ENCODE results near the gene ADAMTSL4.

The ADAMTSL4 gene

DNA sequence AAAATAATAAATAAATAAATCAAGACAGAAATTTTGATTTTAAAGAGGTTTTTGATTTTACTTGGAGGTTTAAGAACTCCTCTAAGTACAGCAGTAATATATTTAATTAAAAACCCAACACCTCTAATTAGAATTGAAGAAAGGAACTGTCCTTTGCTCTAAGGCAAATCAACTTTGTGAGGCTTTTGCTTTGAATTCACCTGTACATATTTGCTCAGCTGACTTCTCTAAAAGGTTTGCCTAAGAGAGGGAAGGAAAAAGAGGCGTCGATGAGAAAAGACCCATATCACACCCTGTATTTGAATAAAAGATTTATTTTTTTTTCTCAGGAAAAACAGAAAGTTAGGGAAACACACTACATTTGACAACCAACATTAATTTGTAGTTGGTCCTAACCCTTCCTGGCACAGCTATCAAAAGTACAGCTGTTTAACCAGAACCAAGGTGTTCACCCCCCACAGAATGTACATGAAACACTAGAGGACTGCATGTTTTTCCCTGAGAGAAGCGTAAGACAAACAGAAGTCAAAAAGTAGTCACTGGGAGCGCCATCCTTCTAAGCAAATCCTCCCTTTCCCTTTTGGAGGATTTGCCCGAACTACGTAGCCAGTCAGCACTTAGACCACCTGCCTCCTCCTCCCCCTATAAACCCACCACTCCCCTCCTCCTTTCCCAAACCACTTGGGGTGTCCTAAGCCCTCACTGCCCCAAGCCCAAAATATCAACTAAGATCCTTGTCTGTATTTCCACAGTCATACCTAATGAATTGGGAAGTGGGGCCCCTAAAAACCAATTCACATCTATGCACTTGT, 25.3 kb downstream of the ADAMTSL4 start:
- no peaks in the 10 kb centered on the region for H3K27me3 ChIP-seq (replicated peaks; ENCODE audit: control insufficient read depth, insufficient read depth, low read length)
- H3K4me3 ChIP-seq (replicated peaks; ENCODE audit: low read depth, low read length) = peak overlapping the region; percentile 100
- no peak for DNase-seq (ENCODE audit: extremely low read depth, insufficient read length)
- H3K36me3 ChIP-seq (ENCODE audit: control insufficient read depth, insufficient read depth, low read length) = peaks cover 26% of the 10 kb centered on the region
- TF ChIP-seq, protein P1, sequence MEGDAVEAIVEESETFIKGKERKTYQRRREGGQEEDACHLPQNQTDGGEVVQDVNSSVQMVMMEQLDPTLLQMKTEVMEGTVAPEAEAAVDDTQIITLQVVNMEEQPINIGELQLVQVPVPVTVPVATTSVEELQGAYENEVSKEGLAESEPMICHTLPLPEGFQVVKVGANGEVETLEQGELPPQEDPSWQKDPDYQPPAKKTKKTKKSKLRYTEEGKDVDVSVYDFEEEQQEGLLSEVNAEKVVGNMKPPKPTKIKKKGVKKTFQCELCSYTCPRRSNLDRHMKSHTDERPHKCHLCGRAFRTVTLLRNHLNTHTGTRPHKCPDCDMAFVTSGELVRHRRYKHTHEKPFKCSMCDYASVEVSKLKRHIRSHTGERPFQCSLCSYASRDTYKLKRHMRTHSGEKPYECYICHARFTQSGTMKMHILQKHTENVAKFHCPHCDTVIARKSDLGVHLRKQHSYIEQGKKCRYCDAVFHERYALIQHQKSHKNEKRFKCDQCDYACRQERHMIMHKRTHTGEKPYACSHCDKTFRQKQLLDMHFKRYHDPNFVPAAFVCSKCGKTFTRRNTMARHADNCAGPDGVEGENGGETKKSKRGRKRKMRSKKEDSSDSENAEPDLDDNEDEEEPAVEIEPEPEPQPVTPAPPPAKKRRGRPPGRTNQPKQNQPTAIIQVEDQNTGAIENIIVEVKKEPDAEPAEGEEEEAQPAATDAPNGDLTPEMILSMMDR (IDR thresholded peaks at IDR 0.05; ENCODE audit: insufficient read depth, low read length, poor library complexity, severe bottlenecking) = no peak

DNA sequence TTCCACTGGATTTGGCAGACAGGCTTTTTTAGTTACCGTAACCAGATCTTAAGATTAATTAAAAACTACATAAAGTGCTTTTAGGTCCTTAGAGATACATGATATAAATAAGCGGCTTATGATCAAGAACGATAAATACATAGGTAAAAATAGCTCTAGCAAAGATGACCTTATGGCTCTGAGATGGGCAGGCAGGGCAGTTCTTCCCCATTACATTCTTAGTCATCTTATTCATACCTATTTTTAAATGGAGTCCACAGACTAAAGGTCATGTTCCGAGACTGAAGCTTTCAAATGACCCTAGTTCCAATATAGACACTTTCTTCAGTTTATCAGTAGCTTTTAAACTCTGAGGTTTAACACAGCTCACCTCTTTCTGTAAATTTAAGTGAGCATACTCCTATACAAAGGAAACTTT, 25.9 kb downstream of the ADAMTSL4 start:
- TF ChIP-seq, protein P1 (IDR thresholded peaks at IDR 0.05; ENCODE audit: insufficient read depth, low read length, poor library complexity, severe bottlenecking) = no peak
- Histone ChIP-seq H3K4me3 (replicated peaks; ENCODE audit: low read depth, low read length) (peak overlapping the region; percentile 100), H3K27me3 (replicated peaks; ENCODE audit: control insufficient read depth, insufficient read depth, low read length) (no peaks in the 10 kb centered on the region), H3K36me3 (ENCODE audit: control insufficient read depth, insufficient read depth, low read length) (peaks cover 26% of the 10 kb centered on the region)
- no peak for DNase-seq (ENCODE audit: extremely low read depth, insufficient read length)

- TF ChIP-seq, protein P1 (IDR thresholded peaks at IDR 0.05; ENCODE audit: insufficient read depth, low read length, poor library complexity, severe bottlenecking) = no peak
- DNase-seq (ENCODE audit: extremely low read depth, insufficient read length) = no peak
- Histone ChIP-seq H3K36me3 (ENCODE audit: control insufficient read depth, insufficient read depth, low read length) (peaks cover 26% of the 10 kb centered on the region), H3K4me3 (replicated peaks; ENCODE audit: low read depth, low read length) (peak overlapping the region; percentile 100), H3K27me3 (replicated peaks; ENCODE audit: control insufficient read depth, insufficient read depth, low read length) (no peaks in the 10 kb centered on the region)
These were observed 26.5 kb downstream of the ADAMTSL4 start for GRCh38 chr1:150575518-150576366.

GRCh38 chr1:150576367-150576711, 27.1 kb downstream of the ADAMTSL4 start:
- peak overlapping the region; percentile 100 for H3K4me3 ChIP-seq (replicated peaks; ENCODE audit: low read depth, low read length)
- H3K36me3 ChIP-seq (ENCODE audit: control insufficient read depth, insufficient read depth, low read length) = peaks cover 26% of the 10 kb centered on the region
- DNase-seq (ENCODE audit: extremely low read depth, insufficient read length) = no peak
- TF ChIP-seq, protein P1 (IDR thresholded peaks at IDR 0.05; ENCODE audit: insufficient read depth, low read length, poor library complexity, severe bottlenecking) = no peak
- H3K27me3 ChIP-seq (replicated peaks; ENCODE audit: control insufficient read depth, insufficient read depth, low read length) = no peaks in the 10 kb centered on the region

DNA sequence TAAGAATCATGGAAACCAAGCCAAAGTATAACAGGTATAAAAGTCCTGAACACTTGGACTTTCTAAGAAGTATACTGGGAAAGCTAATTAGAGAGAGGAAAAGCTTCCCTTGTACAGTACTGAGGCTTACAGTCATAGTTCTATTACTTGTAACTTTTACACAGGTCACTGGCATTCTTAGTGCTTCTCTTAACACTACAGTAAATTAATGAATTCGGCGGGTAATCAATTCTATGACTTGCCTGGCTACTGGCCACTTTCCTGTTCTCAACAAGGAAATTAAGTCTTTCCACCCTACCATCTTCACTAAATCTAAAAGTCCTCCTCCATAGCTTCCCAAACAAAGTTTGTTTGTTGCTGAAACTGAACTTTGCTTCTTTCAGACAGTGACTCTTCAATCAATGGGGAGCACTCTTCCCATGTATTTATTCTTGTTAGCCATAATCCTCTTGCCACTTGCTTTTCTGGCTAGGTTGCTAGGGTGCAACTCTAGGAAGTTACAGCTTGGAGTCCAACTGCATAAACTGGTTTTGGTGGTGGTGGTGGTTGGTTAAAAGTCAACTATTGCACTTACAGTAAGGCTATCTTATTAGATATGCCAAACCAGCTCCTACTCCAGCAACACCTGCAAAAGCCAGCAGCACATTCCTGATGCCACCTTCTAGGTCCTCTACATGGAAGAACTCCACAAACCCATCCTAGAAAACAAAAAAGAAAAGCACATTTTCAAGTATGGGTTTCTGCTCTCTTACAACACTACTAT, 27.8 kb downstream of the ADAMTSL4 start:
- peak overlapping the region; percentile 100 for H3K4me3 ChIP-seq (replicated peaks; ENCODE audit: low read depth, low read length)
- DNase-seq (ENCODE audit: extremely low read depth, insufficient read length) = no peak
- H3K27me3 ChIP-seq (replicated peaks; ENCODE audit: control insufficient read depth, insufficient read depth, low read length) = no peaks in the 10 kb centered on the region
- TF ChIP-seq, protein P1 (IDR thresholded peaks at IDR 0.05; ENCODE audit: insufficient read depth, low read length, poor library complexity, severe bottlenecking) = no peak
- H3K36me3 ChIP-seq (ENCODE audit: control insufficient read depth, insufficient read depth, low read length) = peaks cover 26% of the 10 kb centered on the region

All from GM06990 (cell line).